Esophagus squamous epithelium (tissue), 4 donors: ENCODE measurements around the gene FAM184B.

Experiments
- POLR2A ChIP-seq, 4 donors: fragments of 450-650 bp; IDR thresholded peaks; one replicate each; pipeline ENCODE4 v1.6.1; 2017; ENCODE audit warnings: antibody characterized with exemption in 4 of 4, mild to moderate bottlenecking in 4 of 4, moderate library complexity in 3 of 4
- TF ChIP-seq, protein P1 (sequence below), 6 experiments: fragments of 450-650 bp in 4 of 6; fragments of 200-600 bp in 2 of 6; sonication (generic) in 2 of 6; IDR thresholded peaks; one replicate each; pipeline ENCODE4 v1.5.1; 2016 to 2019; ENCODE audit warnings: antibody characterized with exemption in 6 of 6, mild to moderate bottlenecking in 4 of 6, moderate library complexity in 4 of 6

DNA sequence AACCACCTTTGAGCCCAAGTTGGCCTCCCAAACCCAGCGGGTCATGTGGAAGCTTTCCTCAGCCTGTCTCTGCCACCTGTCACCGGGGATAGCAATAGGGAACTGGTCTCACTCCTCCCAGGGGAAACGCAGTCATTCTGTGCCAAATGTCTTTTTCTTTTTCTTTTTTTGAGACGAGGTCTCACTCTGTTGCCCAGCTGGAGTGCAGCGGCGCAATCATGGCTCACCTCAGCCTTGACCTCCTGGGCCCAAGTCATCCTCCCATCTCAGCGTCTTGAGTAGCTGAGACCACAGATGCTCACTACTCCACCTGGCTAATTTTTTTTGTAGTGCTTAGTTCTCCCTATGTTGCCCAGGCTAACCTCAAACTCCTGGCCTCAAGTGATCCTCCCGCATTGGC, 126.7 kb downstream of the FAM184B start:
- TF ChIP-seq, protein P1, sequence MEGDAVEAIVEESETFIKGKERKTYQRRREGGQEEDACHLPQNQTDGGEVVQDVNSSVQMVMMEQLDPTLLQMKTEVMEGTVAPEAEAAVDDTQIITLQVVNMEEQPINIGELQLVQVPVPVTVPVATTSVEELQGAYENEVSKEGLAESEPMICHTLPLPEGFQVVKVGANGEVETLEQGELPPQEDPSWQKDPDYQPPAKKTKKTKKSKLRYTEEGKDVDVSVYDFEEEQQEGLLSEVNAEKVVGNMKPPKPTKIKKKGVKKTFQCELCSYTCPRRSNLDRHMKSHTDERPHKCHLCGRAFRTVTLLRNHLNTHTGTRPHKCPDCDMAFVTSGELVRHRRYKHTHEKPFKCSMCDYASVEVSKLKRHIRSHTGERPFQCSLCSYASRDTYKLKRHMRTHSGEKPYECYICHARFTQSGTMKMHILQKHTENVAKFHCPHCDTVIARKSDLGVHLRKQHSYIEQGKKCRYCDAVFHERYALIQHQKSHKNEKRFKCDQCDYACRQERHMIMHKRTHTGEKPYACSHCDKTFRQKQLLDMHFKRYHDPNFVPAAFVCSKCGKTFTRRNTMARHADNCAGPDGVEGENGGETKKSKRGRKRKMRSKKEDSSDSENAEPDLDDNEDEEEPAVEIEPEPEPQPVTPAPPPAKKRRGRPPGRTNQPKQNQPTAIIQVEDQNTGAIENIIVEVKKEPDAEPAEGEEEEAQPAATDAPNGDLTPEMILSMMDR (IDR thresholded peaks at IDR 0.05) = no peak
- TF ChIP-seq POLR2A (IDR thresholded peaks at IDR 0.05) = no peak
